GM19463 (cell line): ENCODE results near the gene CCR3.
"Not testable (repeated sequence)": the region's sequence is repeated elsewhere in the genome, so short reads cannot be mapped to it uniquely, and the experiment has no call there.

ENCODE experiments used
- ATAC-seq: cut with Tn5 transposase; IDR thresholded peaks from one replicate; pipeline ENCODE4 v1.9.1; 2021; ENCODE audit warnings: mild to moderate bottlenecking, moderate library complexity; ENCODE audit not compliant: unreplicated experiment

Gene CCR3

GRCh38 chr3:46242120-46242519 is at the start of gene CCR3:
Gene CCR3 (plus strand): TSS chr3:46242460. CDS start chr3:46265159, 22,699 bp downstream.
- no peak for ATAC-seq

- ATAC-seq: no peak
Observed at GRCh38 chr3:46192939-46193338, 49.3 kb upstream of the CCR3 start.

- no peak for ATAC-seq
Observed at GRCh38 chr3:46193436-46193835, 48.8 kb upstream of the CCR3 start.

GRCh38 chr3:46194868-46195553 is 47.2 kb upstream of the CCR3 start:
- no peak for ATAC-seq

- ATAC-seq: no peak
Observed at GRCh38 chr3:46196261-46196957, 45.9 kb upstream of the CCR3 start.

- no peak for ATAC-seq
Observed at GRCh38 chr3:46200211-46200610, 42.0 kb upstream of the CCR3 start.

- no peak for ATAC-seq
Observed at GRCh38 chr3:46200790-46201189, 41.5 kb upstream of the CCR3 start.

- ATAC-seq: no peak
Observed at GRCh38 chr3:46202535-46202934, 39.7 kb upstream of the CCR3 start.

GRCh38 chr3:46203681-46204080 is 38.6 kb upstream of the CCR3 start:
- no peak for ATAC-seq

GRCh38 chr3:46205286-46205960 is 36.8 kb upstream of the CCR3 start:
- ATAC-seq: no peak

- no peak for ATAC-seq
Observed at GRCh38 chr3:46206282-46207015, 35.8 kb upstream of the CCR3 start.

GRCh38 chr3:46207514-46207913 is 34.7 kb upstream of the CCR3 start:
- ATAC-seq: not testable (repeated sequence)

GRCh38 chr3:46208167-46208704 is 34.0 kb upstream of the CCR3 start, which contains the start of gene CCR1:
Gene CCR1 (minus strand): TSS chr3:46208313. CDS start chr3:46204313, 4,000 bp downstream.
- no peak for ATAC-seq

- ATAC-seq: no peak
Observed at GRCh38 chr3:46209053-46209452, 33.2 kb upstream of the CCR3 start.

- no peak for ATAC-seq
Observed at GRCh38 chr3:46209746-46210470, 32.4 kb upstream of the CCR3 start.

GRCh38 chr3:46212101-46212500 is 30.2 kb upstream of the CCR3 start:
- ATAC-seq: no peak

- ATAC-seq: no peak
Observed at GRCh38 chr3:46213201-46213600, 29.1 kb upstream of the CCR3 start.

- no peak for ATAC-seq
Observed at GRCh38 chr3:46214751-46215352, 27.4 kb upstream of the CCR3 start.

GRCh38 chr3:46215810-46216414 is 26.3 kb upstream of the CCR3 start:
- no peak for ATAC-seq
